BE2C (cell line): ENCODE measurements around the gene ATP1A1.
A peak's percentile ranks its signal among the peaks of the same experiment; 100 is the strongest.

ENCODE experiments used
- DNase-seq: peaks from one replicate; pipeline ENCODE4 v3.0.0-alpha.2; 2020
- H3K27me3 ChIP-seq: fragments of 250-450 bp; sonication (Bioruptor Pico); 2 replicates; pipeline ENCODE4 v1.5.1; 2020; ENCODE audit warnings: mild to moderate bottlenecking
- H3K36me3 ChIP-seq: fragments of 250-450 bp; sonication (Bioruptor Pico); 2 replicates; pipeline ENCODE4 v1.5.1; 2020; ENCODE audit warnings: mild to moderate bottlenecking
- H3K4me1 ChIP-seq: fragments of 250-450 bp; sonication (Bioruptor Pico); 2 replicates; pipeline ENCODE4 v1.5.1; 2020
- H3K4me3 ChIP-seq: 2 replicates; pipeline ENCODE4 v1.5.1; 2011; ENCODE audit warnings: low read depth, low read length
- H3K9me3 ChIP-seq: fragments of 250-450 bp; sonication (Bioruptor Pico); 2 replicates; pipeline ENCODE4 v1.5.1; 2020
- TF ChIP-seq, protein P1 (sequence below): IDR thresholded peaks from 2 replicates; pipeline ENCODE4 v1.5.1; 2012; ENCODE audit warnings: mild to moderate bottlenecking, low read depth, low read length

The ATP1A1 gene

DNA sequence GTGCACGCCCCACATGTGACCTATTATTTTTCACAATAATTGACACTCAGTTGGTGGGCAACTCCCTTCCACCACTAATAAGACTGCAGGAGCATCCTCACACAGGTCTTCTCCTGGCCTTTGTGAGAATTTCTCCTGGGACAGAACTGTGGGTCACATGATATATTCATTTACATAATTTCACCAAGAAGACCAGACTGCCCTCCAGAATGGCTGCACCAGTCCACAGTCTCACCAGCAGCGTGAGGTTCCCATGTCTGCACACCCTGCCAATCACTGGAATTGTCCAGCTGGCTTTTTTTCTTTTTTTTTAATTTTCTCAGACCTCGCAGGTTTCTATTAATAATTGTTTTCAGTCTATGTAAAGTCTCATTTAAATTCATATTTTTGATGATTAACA is 41.3 kb downstream of the ATP1A1 start:
- H3K4me3 ChIP-seq: no peak overlapping the region
- TF ChIP-seq, protein P1, sequence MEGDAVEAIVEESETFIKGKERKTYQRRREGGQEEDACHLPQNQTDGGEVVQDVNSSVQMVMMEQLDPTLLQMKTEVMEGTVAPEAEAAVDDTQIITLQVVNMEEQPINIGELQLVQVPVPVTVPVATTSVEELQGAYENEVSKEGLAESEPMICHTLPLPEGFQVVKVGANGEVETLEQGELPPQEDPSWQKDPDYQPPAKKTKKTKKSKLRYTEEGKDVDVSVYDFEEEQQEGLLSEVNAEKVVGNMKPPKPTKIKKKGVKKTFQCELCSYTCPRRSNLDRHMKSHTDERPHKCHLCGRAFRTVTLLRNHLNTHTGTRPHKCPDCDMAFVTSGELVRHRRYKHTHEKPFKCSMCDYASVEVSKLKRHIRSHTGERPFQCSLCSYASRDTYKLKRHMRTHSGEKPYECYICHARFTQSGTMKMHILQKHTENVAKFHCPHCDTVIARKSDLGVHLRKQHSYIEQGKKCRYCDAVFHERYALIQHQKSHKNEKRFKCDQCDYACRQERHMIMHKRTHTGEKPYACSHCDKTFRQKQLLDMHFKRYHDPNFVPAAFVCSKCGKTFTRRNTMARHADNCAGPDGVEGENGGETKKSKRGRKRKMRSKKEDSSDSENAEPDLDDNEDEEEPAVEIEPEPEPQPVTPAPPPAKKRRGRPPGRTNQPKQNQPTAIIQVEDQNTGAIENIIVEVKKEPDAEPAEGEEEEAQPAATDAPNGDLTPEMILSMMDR: no peak
- peaks cover 43% of the 10 kb centered on the region for H3K4me1 ChIP-seq
- no peak for DNase-seq
- H3K27me3 ChIP-seq: no peaks in the 10 kb centered on the region
- H3K9me3 ChIP-seq: no peaks in the 10 kb centered on the region
- H3K36me3 ChIP-seq: peaks cover 2% of the 10 kb centered on the region

DNA sequence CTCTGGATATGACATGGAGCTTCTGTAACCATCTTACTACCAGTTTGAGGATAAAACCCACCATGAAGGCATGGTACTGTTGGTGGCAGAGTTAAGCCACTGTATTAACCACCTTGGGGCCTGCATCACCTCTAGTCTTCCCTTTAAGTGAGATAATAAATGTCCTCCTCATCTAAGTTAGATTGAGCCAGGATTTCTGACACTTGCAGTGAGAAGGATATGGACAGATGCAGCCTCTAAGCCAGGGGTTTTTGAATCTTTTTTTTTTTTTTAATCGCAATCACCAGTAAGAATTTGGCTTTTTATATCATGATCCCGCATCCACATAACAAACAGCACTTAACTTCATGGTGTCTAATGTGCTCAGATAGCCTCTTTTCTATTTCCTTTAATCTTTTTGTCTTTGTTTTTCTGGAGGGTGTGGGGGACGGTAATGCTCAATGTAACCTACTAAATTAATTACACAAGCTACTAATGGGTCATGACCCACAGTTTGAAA is 42.2 kb downstream of the ATP1A1 start:
- no peak for DNase-seq
- TF ChIP-seq, protein P1: no peak
- no peaks in the 10 kb centered on the region for H3K27me3 ChIP-seq
- no peaks in the 10 kb centered on the region; the same call in 1 of the 2 replicates for H3K36me3 ChIP-seq
- H3K4me1 ChIP-seq: peaks cover 43% of the 10 kb centered on the region
- H3K9me3 ChIP-seq: no peaks in the 10 kb centered on the region
- no peak overlapping the region for H3K4me3 ChIP-seq

DNA sequence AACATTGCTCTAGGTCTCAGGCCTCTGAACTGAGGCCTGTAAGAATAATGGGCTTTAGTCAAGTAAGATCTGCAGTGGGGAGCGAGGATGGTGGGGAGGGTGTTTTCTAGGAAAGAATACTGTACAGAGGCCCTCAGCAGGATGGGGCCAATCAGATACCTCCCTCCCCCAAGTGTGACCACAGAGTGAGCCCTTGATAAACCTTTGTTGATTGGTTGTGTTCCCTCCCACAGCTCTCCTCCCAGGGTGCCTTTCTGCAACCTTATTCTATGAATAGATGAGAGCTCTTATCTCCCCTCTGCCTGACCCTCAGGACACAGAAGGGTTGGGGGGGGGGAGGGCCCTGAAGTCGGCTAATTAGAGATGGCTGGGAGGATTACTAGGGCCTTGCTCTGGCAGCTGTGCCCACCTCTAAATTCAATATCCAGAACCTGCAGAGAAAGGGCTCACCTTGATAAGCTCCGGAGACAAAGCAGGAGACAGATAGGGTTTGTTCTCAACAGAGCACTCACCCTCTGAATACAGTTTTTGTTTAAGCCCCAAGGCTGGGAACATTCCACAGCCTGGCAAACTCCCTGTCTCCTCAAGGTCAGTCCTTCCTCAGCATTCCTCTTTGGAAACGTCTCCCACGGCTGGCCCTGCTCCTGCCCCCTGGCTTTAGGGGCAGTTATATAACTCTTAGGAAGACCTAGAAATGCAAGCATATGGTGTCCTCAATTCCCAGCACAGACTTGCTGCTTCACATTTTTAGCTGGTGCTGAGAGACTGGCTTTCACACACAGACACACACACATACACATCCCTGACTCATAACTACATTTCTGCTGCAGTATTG is 42.9 kb downstream of the ATP1A1 start:
- H3K9me3 ChIP-seq: no peaks in the 10 kb centered on the region
- no peak overlapping the region for H3K4me3 ChIP-seq
- TF ChIP-seq, protein P1: peak; percentile 46
- peak; percentile 74 for DNase-seq
- no peaks in the 10 kb centered on the region; the same call in 1 of the 2 replicates for H3K36me3 ChIP-seq
- no peaks in the 10 kb centered on the region for H3K27me3 ChIP-seq
- H3K4me1 ChIP-seq: peaks cover 43% of the 10 kb centered on the region

DNA sequence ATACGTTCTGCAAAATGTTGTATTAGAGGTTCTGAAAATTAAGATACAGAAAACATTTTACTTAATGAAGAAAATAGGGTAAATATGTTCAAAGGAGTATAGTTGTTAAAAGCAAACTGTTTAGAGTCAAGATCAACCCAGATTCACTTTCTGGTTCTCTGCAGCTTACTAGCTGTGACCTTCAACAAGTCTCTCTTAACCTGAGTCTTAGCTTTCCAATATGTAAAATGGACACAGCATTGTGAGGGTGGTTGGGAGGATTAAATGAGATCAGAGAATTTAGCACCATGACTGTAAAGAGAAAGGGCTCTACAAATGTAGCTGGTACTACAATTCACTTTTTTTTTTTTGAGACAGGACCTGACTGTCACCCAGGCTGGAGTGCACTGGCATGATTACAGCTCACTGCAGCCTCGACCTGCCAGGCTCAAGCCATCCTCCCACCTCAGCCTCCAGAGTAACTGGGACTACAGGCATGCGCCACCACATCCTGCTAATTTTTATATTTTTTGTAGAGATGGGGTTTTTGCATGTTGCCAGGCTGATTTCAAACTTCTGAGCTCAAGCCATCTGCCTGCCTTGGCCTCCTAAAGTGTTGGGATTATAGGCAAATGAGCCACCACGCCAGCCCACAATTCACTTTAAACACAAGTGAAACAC is 43.9 kb downstream of the ATP1A1 start:
- Histone ChIP-seq H3K4me1 (peaks cover 43% of the 10 kb centered on the region), H3K9me3 (no peaks in the 10 kb centered on the region), H3K36me3 (no peaks in the 10 kb centered on the region), H3K4me3 (no peak overlapping the region), H3K27me3 (no peaks in the 10 kb centered on the region)
- no peak for DNase-seq
- TF ChIP-seq, protein P1: no peak

DNA sequence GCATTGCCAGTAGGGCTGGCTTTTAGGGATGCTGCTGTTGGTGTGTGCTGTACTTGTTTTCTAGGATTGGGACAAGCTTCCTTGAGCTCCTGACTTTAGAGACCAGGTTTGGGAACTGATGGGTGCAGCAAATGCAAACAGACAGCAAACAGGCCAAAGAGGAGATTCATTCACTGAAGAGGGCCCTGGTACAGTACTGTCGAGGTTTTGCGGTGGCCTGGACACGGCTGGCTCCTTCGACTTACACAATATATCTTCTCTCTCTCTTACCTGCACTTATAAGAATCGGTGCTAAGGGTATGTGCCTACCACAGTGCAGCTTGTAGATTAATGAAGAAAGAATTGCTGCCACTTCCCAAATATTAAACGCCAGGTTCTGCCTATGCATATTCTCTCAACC is 44.6 kb downstream of the ATP1A1 start:
- Histone ChIP-seq H3K4me3 (peak overlapping the region; percentile 69), H3K27me3 (no peaks in the 10 kb centered on the region), H3K4me1 (peaks cover 40% of the 10 kb centered on the region), H3K9me3 (no peaks in the 10 kb centered on the region), H3K36me3 (no peaks in the 10 kb centered on the region)
- TF ChIP-seq, protein P1: no peak
- no peak for DNase-seq
